ENCODE data around the gene PML.

DNA sequence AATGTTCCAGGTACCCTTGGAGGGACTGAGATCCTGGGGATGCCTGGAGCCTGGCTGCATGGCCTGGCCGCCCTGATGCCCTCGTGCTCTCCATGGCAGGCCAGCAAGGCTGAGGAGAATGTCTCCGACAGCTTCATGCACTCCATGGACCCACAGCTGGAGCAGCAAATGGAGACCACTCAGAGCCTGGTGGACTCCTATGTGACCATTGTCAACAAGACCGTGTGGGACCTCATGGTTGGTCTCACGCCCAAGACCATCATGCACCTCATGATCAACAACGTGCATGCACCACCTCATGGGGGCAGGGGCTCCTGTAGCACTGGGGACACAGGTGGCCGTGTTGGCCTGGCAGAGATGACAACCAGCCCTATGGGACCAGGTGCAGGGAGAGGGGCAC lies 68.2 kb downstream of the PML start:
- TF ChIP-seq ELF4 (CRISPR knock-in tag; IDR thresholded peaks at IDR 0.05), result no peak
- no peak for TF ChIP-seq JUNB (CRISPR knock-in tag; conservative IDR thresholded peaks at IDR 0.05)
- no peak for TF ChIP-seq TBP (optimal IDR thresholded peaks at IDR 0.05; ENCODE audit: low read depth, low read length)
- TF ChIP-seq, protein P1, sequence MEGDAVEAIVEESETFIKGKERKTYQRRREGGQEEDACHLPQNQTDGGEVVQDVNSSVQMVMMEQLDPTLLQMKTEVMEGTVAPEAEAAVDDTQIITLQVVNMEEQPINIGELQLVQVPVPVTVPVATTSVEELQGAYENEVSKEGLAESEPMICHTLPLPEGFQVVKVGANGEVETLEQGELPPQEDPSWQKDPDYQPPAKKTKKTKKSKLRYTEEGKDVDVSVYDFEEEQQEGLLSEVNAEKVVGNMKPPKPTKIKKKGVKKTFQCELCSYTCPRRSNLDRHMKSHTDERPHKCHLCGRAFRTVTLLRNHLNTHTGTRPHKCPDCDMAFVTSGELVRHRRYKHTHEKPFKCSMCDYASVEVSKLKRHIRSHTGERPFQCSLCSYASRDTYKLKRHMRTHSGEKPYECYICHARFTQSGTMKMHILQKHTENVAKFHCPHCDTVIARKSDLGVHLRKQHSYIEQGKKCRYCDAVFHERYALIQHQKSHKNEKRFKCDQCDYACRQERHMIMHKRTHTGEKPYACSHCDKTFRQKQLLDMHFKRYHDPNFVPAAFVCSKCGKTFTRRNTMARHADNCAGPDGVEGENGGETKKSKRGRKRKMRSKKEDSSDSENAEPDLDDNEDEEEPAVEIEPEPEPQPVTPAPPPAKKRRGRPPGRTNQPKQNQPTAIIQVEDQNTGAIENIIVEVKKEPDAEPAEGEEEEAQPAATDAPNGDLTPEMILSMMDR (IDR thresholded peaks at IDR 0.05 in 2 of 3, conservative IDR thresholded peaks at IDR 0.05 in 1 of 3; ENCODE audit: insufficient read depth in 2 of 3, low read depth in 1 of 3, low read length in 3 of 3), result no peak
- no peak for TF ChIP-seq MGA (IDR thresholded peaks at IDR 0.05)

Data from K562 (cell line).